ENCODE results near the gene KCNK3.

KCNK3 gene

GRCh38 chr2:26709323-26710110 lies 17.0 kb downstream of the KCNK3 start:
- no peak for FAIRE-seq
- DNase-seq (ENCODE audit: extremely low spot score, insufficient read length, low read depth) = no peak

- DNase-seq (ENCODE audit: extremely low spot score, insufficient read length, low read depth) = no peak
- no peak for FAIRE-seq
Measured at GRCh38 chr2:26710145-26710544, 17.6 kb downstream of the KCNK3 start.

GRCh38 chr2:26710743-26711456 lies 18.4 kb downstream of the KCNK3 start:
- FAIRE-seq (no peak), DNase-seq (ENCODE audit: extremely low spot score, insufficient read length, low read depth) (no peak)

- DNase-seq (ENCODE audit: extremely low spot score, insufficient read length, low read depth) (no peak), FAIRE-seq (no peak)
Measured at GRCh38 chr2:26711457-26712161, 19.1 kb downstream of the KCNK3 start.

GRCh38 chr2:26712486-26713465 lies 20.3 kb downstream of the KCNK3 start:
- DNase-seq (ENCODE audit: extremely low spot score, insufficient read length, low read depth) = no peak
- no peak for FAIRE-seq

- FAIRE-seq = no peak
- no peak for DNase-seq (ENCODE audit: extremely low spot score, insufficient read length, low read depth)
Measured at GRCh38 chr2:26715528-26716270, 23.2 kb downstream of the KCNK3 start.

- FAIRE-seq (no peak), DNase-seq (ENCODE audit: extremely low spot score, insufficient read length, low read depth) (no peak)
Measured at GRCh38 chr2:26716340-26716739, 23.8 kb downstream of the KCNK3 start.

- FAIRE-seq (no peak), DNase-seq (ENCODE audit: extremely low spot score, insufficient read length, low read depth) (no peak)
Measured at GRCh38 chr2:26716769-26717168, 24.2 kb downstream of the KCNK3 start.

GRCh38 chr2:26717362-26717761 lies 24.8 kb downstream of the KCNK3 start:
- no peak for DNase-seq (ENCODE audit: extremely low spot score, insufficient read length, low read depth)
- no peak for FAIRE-seq

- FAIRE-seq (no peak), DNase-seq (ENCODE audit: extremely low spot score, insufficient read length, low read depth) (no peak)
Measured at GRCh38 chr2:26718949-26719686, 26.6 kb downstream of the KCNK3 start.

- FAIRE-seq = no peak
- no peak for DNase-seq (ENCODE audit: extremely low spot score, insufficient read length, low read depth)
Measured at GRCh38 chr2:26720322-26721114, 28.0 kb downstream of the KCNK3 start.

GRCh38 chr2:26721115-26722032 lies 28.9 kb downstream of the KCNK3 start:
- DNase-seq (ENCODE audit: extremely low spot score, insufficient read length, low read depth) = no peak
- no peak for FAIRE-seq

GRCh38 chr2:26722328-26722727 lies 29.8 kb downstream of the KCNK3 start:
- no peak for FAIRE-seq
- DNase-seq (ENCODE audit: extremely low spot score, insufficient read length, low read depth) = no peak

GRCh38 chr2:26722911-26723310 lies 30.4 kb downstream of the KCNK3 start:
- DNase-seq (ENCODE audit: extremely low spot score, insufficient read length, low read depth) = no peak
- no peak for FAIRE-seq

GRCh38 chr2:26723475-26723874 lies 31.0 kb downstream of the KCNK3 start:
- FAIRE-seq = no peak
- no peak for DNase-seq (ENCODE audit: extremely low spot score, insufficient read length, low read depth)

- no peak for FAIRE-seq
- DNase-seq (ENCODE audit: extremely low spot score, insufficient read length, low read depth) = no peak
Measured at GRCh38 chr2:26723991-26724750, 31.6 kb downstream of the KCNK3 start.

Measured in GM18507 (cell line).